ENCODE measurements around the gene MOSMO.

DNA sequence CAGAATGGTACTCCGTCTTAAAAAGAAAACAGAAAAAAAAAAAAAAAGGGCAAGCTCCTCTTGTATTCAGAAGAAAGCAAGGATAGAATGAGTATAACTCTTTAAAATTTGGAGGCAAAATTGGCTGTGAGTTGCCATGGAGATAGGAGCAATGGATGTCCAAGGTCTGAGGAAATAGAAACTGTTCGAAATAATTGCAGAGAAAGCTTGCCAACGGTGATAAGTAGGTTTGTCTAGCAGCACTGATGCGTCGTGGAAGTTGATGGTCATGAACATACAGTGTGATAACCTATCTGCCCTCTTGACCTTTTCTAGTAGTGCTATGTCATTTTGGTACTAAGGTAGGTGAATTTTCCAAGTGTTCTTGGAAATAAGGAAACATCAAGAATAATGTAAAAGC is 3.0 kb downstream of the MOSMO start:
- no peak for TF ChIP-seq POLR2A (IDR thresholded peaks at IDR 0.05)
- TF ChIP-seq, protein P1, sequence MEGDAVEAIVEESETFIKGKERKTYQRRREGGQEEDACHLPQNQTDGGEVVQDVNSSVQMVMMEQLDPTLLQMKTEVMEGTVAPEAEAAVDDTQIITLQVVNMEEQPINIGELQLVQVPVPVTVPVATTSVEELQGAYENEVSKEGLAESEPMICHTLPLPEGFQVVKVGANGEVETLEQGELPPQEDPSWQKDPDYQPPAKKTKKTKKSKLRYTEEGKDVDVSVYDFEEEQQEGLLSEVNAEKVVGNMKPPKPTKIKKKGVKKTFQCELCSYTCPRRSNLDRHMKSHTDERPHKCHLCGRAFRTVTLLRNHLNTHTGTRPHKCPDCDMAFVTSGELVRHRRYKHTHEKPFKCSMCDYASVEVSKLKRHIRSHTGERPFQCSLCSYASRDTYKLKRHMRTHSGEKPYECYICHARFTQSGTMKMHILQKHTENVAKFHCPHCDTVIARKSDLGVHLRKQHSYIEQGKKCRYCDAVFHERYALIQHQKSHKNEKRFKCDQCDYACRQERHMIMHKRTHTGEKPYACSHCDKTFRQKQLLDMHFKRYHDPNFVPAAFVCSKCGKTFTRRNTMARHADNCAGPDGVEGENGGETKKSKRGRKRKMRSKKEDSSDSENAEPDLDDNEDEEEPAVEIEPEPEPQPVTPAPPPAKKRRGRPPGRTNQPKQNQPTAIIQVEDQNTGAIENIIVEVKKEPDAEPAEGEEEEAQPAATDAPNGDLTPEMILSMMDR (IDR thresholded peaks at IDR 0.05), result no peak
